CD4-positive, alpha-beta T cell treated with Interferon alpha-2 for 1 hour (primary cell): ENCODE measurements around the gene CCDC85A.

Experiments used
- DNase-seq, 2 donors: peaks; one replicate each; pipeline ENCODE4 v3.0.0-alpha.2; 2020 to 2022

CCDC85A gene

GRCh38 chr2:56244506-56244905 lies 60.7 kb downstream of the CCDC85A start:
- DNase-seq: no peak

- DNase-seq: no peak
Observed at GRCh38 chr2:56244911-56245530, 61.2 kb downstream of the CCDC85A start.

GRCh38 chr2:56248965-56249742 lies 65.4 kb downstream of the CCDC85A start:
- DNase-seq: no peak

- no peak for DNase-seq
Observed at GRCh38 chr2:56250153-56250729, 66.5 kb downstream of the CCDC85A start.

GRCh38 chr2:56260415-56260814 lies 76.6 kb downstream of the CCDC85A start:
- no peak for DNase-seq

- no peak for DNase-seq
Observed at GRCh38 chr2:56262241-56262640, 78.5 kb downstream of the CCDC85A start.

GRCh38 chr2:56263876-56264275 lies 80.1 kb downstream of the CCDC85A start:
- no peak for DNase-seq

GRCh38 chr2:56266761-56267414 lies 83.1 kb downstream of the CCDC85A start:
- DNase-seq: no peak

GRCh38 chr2:56267415-56267788 lies 83.6 kb downstream of the CCDC85A start:
- DNase-seq: no peak

GRCh38 chr2:56268856-56269255 lies 85.1 kb downstream of the CCDC85A start:
- no peak for DNase-seq

GRCh38 chr2:56271275-56271674 lies 87.5 kb downstream of the CCDC85A start:
- DNase-seq: no peak

- DNase-seq: no peak
Observed at GRCh38 chr2:56285224-56285623, 101.4 kb downstream of the CCDC85A start.

GRCh38 chr2:56286936-56287335 lies 103.1 kb downstream of the CCDC85A start:
- DNase-seq: no peak

- no peak for DNase-seq
Observed at GRCh38 chr2:56287508-56287907, 103.7 kb downstream of the CCDC85A start.

GRCh38 chr2:56287974-56288373 lies 104.2 kb downstream of the CCDC85A start:
- DNase-seq: no peak

- DNase-seq: no peak
Observed at GRCh38 chr2:56288838-56289580, 105.2 kb downstream of the CCDC85A start.

- DNase-seq: no peak
Observed at GRCh38 chr2:56291711-56292110, 107.9 kb downstream of the CCDC85A start.

- no peak for DNase-seq
Observed at GRCh38 chr2:56292951-56293350, 109.2 kb downstream of the CCDC85A start.

- DNase-seq: no peak
Observed at GRCh38 chr2:56295666-56296065, 111.9 kb downstream of the CCDC85A start.

- no peak for DNase-seq
Observed at GRCh38 chr2:56297671-56298070, 113.9 kb downstream of the CCDC85A start.

GRCh38 chr2:56299171-56299691 lies 115.4 kb downstream of the CCDC85A start:
- DNase-seq: no peak

- DNase-seq: no peak
Observed at GRCh38 chr2:56309626-56310170, 125.9 kb downstream of the CCDC85A start.
